Pancreas (tissue), 10 donors: ENCODE measurements around the gene ZBTB9. TPM values are rescaled to one million over a fixed set of nuclear protein-coding genes. Genes with fewer than 3 reads are reported as not detected.
A peak's percentile ranks its signal among the peaks of the same experiment; 100 is the strongest.

Source experiments
- ATAC-seq, 4 donors: fragments of 200-7000 bp; cut with Tn5 transposase; one replicate each; pipeline versions ENCODE4 v1.8.0 to v1.9.1; 2020; ENCODE audit warnings: mild to moderate bottlenecking in 4 of 4, moderate library complexity in 4 of 4
- DNase-seq, 6 donors: peaks; one replicate each; pipeline ENCODE4 v3.0.0-alpha.2; 2020
- FAIRE-seq: peaks from 2 replicates; lab custom pipeline; 2012; peaks lifted over from hg19 to GRCh38; lab: Jason Lieb, UNC
- H3K27ac ChIP-seq, 4 donors: fragments of 200-600 bp; sonication (generic); 1 replicate in 3 of 4; 2 replicates in 1 of 4; pipeline versions ENCODE4 v1.5.0 to v1.8.0; 2020
- H3K27me3 ChIP-seq, 4 donors: fragments of 200-600 bp; one replicate each; pipeline ENCODE4 v1.8.0; 2021
- H3K36me3 ChIP-seq, 3 donors: fragments of 200-600 bp; sonication (generic) in 1 of 3; one replicate each; pipeline versions ENCODE4 v1.5.0 to v1.8.0; 2020 to 2021
- H3K4me1 ChIP-seq, 3 donors: fragments of 200-600 bp; one replicate each; pipeline ENCODE4 v1.8.0; 2021
- H3K4me3 ChIP-seq, 4 donors: fragments of 200-600 bp; sonication (generic) in 2 of 4; one replicate each; pipeline versions ENCODE4 v1.5.0 to v1.8.0; 2020 to 2021
- H3K9me3 ChIP-seq, 4 donors: fragments of 200-600 bp; one replicate each; pipeline ENCODE4 v1.8.0; 2021
- WGBS, 2 donors: extraction: QIAGEN DNeasy Blood & Tissue Kit; methylation state at CpG; one replicate each; pipeline ENCODE4 v1.1.7; 2013; 5-methylcytosine and 5-hydroxymethylcytosine counted together
- intact Hi-C, 3 donors: fragments of 100-400 bp; cut with DNase I; formaldehyde crosslinking; loops; one replicate each; pipeline versions ENCODE4 v1.11.1 to v1.14.2; 2022
- polyA plus RNA-seq, 2 donors: library from polyadenylated mRNA; stranded (reverse); fragments of 200-250 nt; gene quantifications; one replicate each; pipeline ENCODE4 v1.2.3, GENCODE V29; 2013
- total RNA-seq, 6 donors: library from RNA; stranded (reverse); fragmentation: NEBNext Ultra II Directional in 4 of 6; extraction: Animal tissue kit (Norgen Biotek cat#: 25700) in 4 of 6; gene quantifications; one replicate each; pipeline versions ENCODE4 v1.2.1 to v1.2.4, GENCODE V29; 2021 to 2023
- TF ChIP-seq, protein P1 (sequence below), 4 donors: fragments of 200-600 bp; sonication (generic) in 3 of 4; IDR thresholded peaks; one replicate each; pipeline versions ENCODE4 v1.5.0 to v1.8.0; 2021; ENCODE audit warnings: antibody characterized with exemption in 4 of 4
- donor health status: healthy with polysubstance abuse.
- donor health status: DM: no; HTN: no; CAD: no; lungs with moderate emphysema.
- donor health status: DM: no; HTN: no; CAD: no.
- donor health status: control.
- donor health status: control.
- donor health status: Bipolar disorder and iron deficiency.
- donor health status: DM: yes; HTN: yes; CAD: no.
- donor health status: DM: no; HTN: no; CAD: no.
- donor health status: DM: no; HTN: no; CAD: no.
- donor health status: DM: yes; HTN: yes; CAD: no.

Gene ZBTB9
- total and polyA plus RNA-seq, 8 donors, result 1.7 to 4.7 (median 3.5) TPM

DNA sequence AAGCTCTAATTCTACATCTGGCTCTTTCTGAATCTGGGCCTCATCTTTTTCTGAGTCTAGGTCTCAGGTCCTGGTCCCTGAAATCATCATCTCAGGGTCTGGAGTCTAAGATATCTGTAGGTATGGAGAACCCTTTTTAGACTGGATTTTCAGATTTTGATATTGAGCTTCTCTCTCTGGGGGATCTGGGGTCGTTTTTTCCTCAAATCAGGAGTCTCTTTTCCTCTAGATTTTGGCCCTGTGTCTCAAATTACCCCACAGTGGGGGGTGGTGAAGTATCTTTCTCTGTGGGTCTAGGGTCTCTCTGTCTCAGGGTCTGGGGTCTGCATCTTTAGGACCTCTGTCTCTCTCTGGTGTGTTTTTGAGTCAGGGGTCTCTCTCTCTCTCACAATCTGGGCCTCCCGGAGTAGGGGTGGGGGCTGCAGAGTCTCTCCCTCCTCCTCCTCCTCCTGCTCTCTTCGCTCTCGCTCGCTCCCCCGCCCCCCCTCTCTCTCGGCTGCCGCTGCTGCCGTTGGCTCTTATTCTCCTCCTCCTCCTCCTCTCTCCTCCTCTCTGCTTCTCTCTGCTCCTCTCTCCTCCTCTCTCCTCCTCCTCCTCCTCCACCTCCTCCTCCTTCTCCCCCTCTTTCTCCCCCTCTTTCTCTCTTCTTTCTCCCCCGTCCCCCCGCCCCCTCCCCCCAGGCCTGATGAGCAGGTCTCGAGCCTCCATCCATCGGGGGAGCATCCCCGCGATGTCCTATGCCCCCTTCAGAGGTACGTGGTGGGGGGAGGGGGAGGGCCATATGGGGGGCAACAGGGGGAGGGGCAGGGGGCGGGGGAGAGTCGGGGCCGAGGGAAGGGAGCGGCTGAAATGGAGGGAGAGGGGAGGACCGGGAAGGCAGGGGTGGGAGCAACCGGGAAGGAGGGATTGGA lies 34.5 kb upstream of the ZBTB9 start, which contains the start of gene SYNGAP1:
Gene SYNGAP1, plus strand, starts transcription at position 486 of the 911 bp plus-strand sequence. Its CDS starts 200 bp downstream, at position 686.
- no peaks in the 10 kb centered on the region for H3K9me3 ChIP-seq
- H3K27ac ChIP-seq, result peak within 1 kb of the TSS in 2 of 4 donors; percentile 88 to 95
- DNase-seq (peak in 1 of 6 donors; percentile 46), FAIRE-seq (no peak), ATAC-seq (no peak)
- peaks cover 0 to 1% (median 0%) of the 10 kb centered on the region in 3 donors for H3K36me3 ChIP-seq
- no peaks in the 10 kb centered on the region for H3K27me3 ChIP-seq
- no peak within 1 kb of the TSS for H3K4me3 ChIP-seq
- H3K4me1 ChIP-seq, result peaks cover 0 to 25% (median 0%) of the 10 kb centered on the region in 3 donors
- intact Hi-C loops, result no loop called here
- WGBS, 2 donors, result 9% methylated on average over 14 to 21 of the region's 22 CpGs
- TF ChIP-seq, protein P1, sequence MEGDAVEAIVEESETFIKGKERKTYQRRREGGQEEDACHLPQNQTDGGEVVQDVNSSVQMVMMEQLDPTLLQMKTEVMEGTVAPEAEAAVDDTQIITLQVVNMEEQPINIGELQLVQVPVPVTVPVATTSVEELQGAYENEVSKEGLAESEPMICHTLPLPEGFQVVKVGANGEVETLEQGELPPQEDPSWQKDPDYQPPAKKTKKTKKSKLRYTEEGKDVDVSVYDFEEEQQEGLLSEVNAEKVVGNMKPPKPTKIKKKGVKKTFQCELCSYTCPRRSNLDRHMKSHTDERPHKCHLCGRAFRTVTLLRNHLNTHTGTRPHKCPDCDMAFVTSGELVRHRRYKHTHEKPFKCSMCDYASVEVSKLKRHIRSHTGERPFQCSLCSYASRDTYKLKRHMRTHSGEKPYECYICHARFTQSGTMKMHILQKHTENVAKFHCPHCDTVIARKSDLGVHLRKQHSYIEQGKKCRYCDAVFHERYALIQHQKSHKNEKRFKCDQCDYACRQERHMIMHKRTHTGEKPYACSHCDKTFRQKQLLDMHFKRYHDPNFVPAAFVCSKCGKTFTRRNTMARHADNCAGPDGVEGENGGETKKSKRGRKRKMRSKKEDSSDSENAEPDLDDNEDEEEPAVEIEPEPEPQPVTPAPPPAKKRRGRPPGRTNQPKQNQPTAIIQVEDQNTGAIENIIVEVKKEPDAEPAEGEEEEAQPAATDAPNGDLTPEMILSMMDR (IDR thresholded peaks at IDR 0.05), result no peak

DNA sequence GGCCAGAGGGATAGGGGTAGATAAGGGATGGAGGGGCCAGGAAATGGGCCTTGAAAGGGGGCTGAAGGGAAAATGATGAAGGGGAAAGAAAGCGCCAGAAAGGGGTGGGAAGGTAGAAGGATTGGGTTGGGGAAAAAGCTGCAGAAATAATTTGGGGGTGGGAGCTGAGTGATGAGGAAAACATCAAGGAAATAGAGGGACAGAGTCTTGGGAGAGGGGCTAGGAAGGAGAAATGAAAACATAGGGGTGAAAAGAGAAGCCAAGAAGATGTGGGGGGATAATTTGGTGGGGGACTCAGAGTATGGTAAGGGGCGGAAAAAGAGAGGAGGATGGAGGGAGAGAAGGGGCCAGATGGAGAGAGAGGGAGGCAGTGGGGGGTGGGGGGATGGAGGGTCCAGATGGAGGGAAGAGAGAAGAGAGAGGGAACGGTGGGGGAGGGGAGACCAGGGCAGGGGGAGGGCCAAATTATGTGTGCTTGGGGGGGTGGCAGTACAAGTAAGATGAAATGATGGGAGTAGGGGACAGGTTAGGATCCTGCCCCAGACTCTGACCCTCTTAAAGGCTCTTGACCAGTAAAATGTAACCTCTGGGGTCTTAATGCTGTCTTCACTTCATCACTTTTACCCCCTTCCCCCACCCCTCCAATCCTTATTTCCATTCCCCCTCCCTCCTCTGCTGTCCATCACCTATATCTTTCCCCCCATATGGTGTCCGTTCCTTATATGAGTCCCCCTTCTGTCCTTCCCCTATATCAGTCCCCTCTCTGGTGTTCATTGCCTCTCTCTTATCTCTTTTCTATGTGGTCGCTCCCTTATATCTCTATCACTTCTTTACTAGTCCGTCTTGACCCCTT lies 33.7 kb upstream of the ZBTB9 start:
- FAIRE-seq, result no peak
- H3K9me3 ChIP-seq, result no peaks in the 10 kb centered on the region
- H3K36me3 ChIP-seq, result no peaks in the 10 kb centered on the region
- no peaks in the 10 kb centered on the region for H3K27me3 ChIP-seq
- 51 to 64% methylated on average over 5 to 6 of the region's 6 CpGs for WGBS, 2 donors
- H3K4me1 ChIP-seq, result peaks cover 0 to 23% (median 0%) of the 10 kb centered on the region in 3 donors
- intact Hi-C loops, result no loop called here
- TF ChIP-seq, protein P1 (IDR thresholded peaks at IDR 0.05), result no peak
- H3K4me3 ChIP-seq, result no peak overlapping the region
- H3K27ac ChIP-seq, result no peak overlapping the region
- DNase-seq, result no peak
- ATAC-seq, result no peak

DNA sequence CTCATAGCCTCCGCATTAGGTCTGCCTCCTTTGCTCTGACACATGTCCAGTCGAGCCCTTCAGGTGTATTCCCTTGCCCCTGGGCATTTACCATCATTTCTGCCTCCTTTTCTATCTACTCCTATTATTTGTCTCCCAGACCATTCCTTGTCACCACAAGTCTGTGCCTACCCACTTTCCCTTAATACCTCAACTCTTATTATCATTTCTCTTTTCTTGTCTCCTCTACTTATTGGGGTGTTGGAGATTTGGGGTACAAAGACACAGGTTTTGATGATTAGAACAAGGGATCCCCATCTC lies 33.1 kb upstream of the ZBTB9 start:
- Histone ChIP-seq H3K4me3 (no peak overlapping the region), H3K27me3 (no peaks in the 10 kb centered on the region), H3K9me3 (no peaks in the 10 kb centered on the region), H3K27ac (no peak overlapping the region), H3K4me1 (peaks cover 0 to 18% (median 0%) of the 10 kb centered on the region in 3 donors), H3K36me3 (no peaks in the 10 kb centered on the region)
- intact Hi-C loops, result no loop called here
- ATAC-seq, result no peak
- 64 to 74% methylated on average over 2 of the region's 2 CpGs for WGBS, 2 donors
- TF ChIP-seq, protein P1 (IDR thresholded peaks at IDR 0.05), result no peak
- no peak for DNase-seq
- no peak for FAIRE-seq

DNA sequence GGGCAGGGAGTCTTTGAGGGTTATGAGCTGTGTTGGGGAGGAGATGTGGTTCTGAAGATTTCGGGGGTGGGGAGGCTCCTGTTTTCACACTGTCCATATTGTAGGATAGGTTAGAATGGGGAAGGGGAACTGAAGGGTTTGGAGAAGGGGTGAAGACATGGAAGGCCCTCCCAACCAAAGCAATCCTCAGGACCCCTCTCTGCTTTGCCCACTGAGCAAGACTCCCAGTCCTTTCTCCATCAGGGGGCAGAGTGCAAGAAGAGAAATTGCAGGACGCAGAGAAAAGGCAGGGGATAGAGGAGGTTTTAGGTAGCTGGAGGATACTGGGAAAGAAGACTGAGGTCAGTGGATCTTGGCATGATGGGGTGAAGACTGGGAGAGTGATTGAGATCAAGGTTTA lies 30.6 kb upstream of the ZBTB9 start:
- no peak for ATAC-seq
- Histone ChIP-seq H3K4me3 (no peak overlapping the region), H3K27me3 (no peaks in the 10 kb centered on the region), H3K4me1 (peaks cover 0 to 9% (median 0%) of the 10 kb centered on the region in 3 donors), H3K36me3 (no peaks in the 10 kb centered on the region), H3K9me3 (no peaks in the 10 kb centered on the region), H3K27ac (no peak overlapping the region)
- DNase-seq, result no peak
- TF ChIP-seq, protein P1 (IDR thresholded peaks at IDR 0.05), result no peak
- FAIRE-seq, result no peak
- 82 to 100% methylated on average over 2 of the region's 2 CpGs for WGBS, 2 donors
- intact Hi-C loops, result no loop called here
